ENCODE data around the gene ZCWPW1. TPM values are rescaled to one million over a fixed set of nuclear protein-coding genes. Genes with fewer than 3 reads are reported as not detected.
"Not testable (repeated sequence)": the region's sequence is repeated elsewhere in the genome, so short reads cannot be mapped to it uniquely, and the experiment has no call there.

The ZCWPW1 gene
- polyA plus RNA-seq, 3 donors = 5.4 to 6.5 (median 5.4) TPM

GRCh38 chr7:100457033-100457432 lies 28.5 kb upstream of the ZCWPW1 start:
- DNase-seq (ENCODE audit: low read depth in 3 of 3, low spot score in 2 of 3) = no peak

GRCh38 chr7:100456562-100456961 lies 28.1 kb upstream of the ZCWPW1 start:
- no peak for DNase-seq (ENCODE audit: low read depth in 3 of 3, low spot score in 2 of 3)

GRCh38 chr7:100455206-100455605 lies 26.7 kb upstream of the ZCWPW1 start:
- DNase-seq (ENCODE audit: low read depth in 3 of 3, low spot score in 2 of 3) = no peak

- not testable (repeated sequence) for DNase-seq (ENCODE audit: low read depth in 3 of 3, low spot score in 2 of 3)
Measured at GRCh38 chr7:100453854-100454253, 25.4 kb upstream of the ZCWPW1 start.

- DNase-seq (ENCODE audit: low read depth in 3 of 3, low spot score in 2 of 3) = no peak
Measured at GRCh38 chr7:100452513-100452912, 24.0 kb upstream of the ZCWPW1 start.

GRCh38 chr7:100449190-100449795 lies 20.8 kb upstream of the ZCWPW1 start:
- DNase-seq (ENCODE audit: low read depth in 3 of 3, low spot score in 2 of 3) = no peak

GRCh38 chr7:100447363-100447762 lies 18.9 kb upstream of the ZCWPW1 start:
- DNase-seq (ENCODE audit: low read depth in 3 of 3, low spot score in 2 of 3) = not testable (repeated sequence)

GRCh38 chr7:100446040-100446439 lies 17.5 kb upstream of the ZCWPW1 start:
- no peak for DNase-seq (ENCODE audit: low read depth in 3 of 3, low spot score in 2 of 3)

- DNase-seq (ENCODE audit: low read depth in 3 of 3, low spot score in 2 of 3) = no peak
Measured at GRCh38 chr7:100444311-100445278, 16.1 kb upstream of the ZCWPW1 start.

GRCh38 chr7:100443096-100443840 lies 14.8 kb upstream of the ZCWPW1 start:
- DNase-seq (ENCODE audit: low read depth in 3 of 3, low spot score in 2 of 3) = no peak

GRCh38 chr7:100441641-100442535 lies 13.4 kb upstream of the ZCWPW1 start:
- DNase-seq (ENCODE audit: low read depth in 3 of 3, low spot score in 2 of 3) = no peak

- DNase-seq (ENCODE audit: low read depth in 3 of 3, low spot score in 2 of 3) = not testable (repeated sequence)
Measured at GRCh38 chr7:100439244-100439643, 10.7 kb upstream of the ZCWPW1 start.

- DNase-seq (ENCODE audit: low read depth in 3 of 3, low spot score in 2 of 3) = not testable (repeated sequence)
Measured at GRCh38 chr7:100438731-100439130, 10.2 kb upstream of the ZCWPW1 start.

- DNase-seq (ENCODE audit: low read depth in 3 of 3, low spot score in 2 of 3) = no peak
Measured at GRCh38 chr7:100438172-100438571, 9.7 kb upstream of the ZCWPW1 start.

- DNase-seq (ENCODE audit: low read depth in 3 of 3, low spot score in 2 of 3) = no peak
Measured at GRCh38 chr7:100437150-100438100, 8.9 kb upstream of the ZCWPW1 start.

GRCh38 chr7:100435401-100436304 lies 7.2 kb upstream of the ZCWPW1 start:
- DNase-seq (ENCODE audit: low read depth in 3 of 3, low spot score in 2 of 3) = no peak

GRCh38 chr7:100434297-100435144 lies 6.0 kb upstream of the ZCWPW1 start:
- no peak for DNase-seq (ENCODE audit: low read depth in 3 of 3, low spot score in 2 of 3)
